Measurements from ENCODE around the gene GLYR1. TPM values are rescaled to one million over a fixed set of nuclear protein-coding genes. Genes with fewer than 3 reads are reported as not detected.

The GLYR1 gene
- total RNA-seq, 4 donors from 2014 or later = 38.8 to 64.7 (median 41.5) TPM

GRCh38 chr16:4830408-4830807 is 16.7 kb downstream of the GLYR1 start:
- TF ChIP-seq CTCF (IDR thresholded peaks at IDR 0.05; ENCODE audit: low read depth) = no peak

GRCh38 chr16:4828567-4829321 is 18.3 kb downstream of the GLYR1 start:
- no peak for TF ChIP-seq CTCF (IDR thresholded peaks at IDR 0.05; ENCODE audit: low read depth)

- no peak for TF ChIP-seq CTCF (IDR thresholded peaks at IDR 0.05; ENCODE audit: low read depth)
Measured at GRCh38 chr16:4826980-4827379, 20.1 kb downstream of the GLYR1 start.

GRCh38 chr16:4826526-4826925 is 20.6 kb downstream of the GLYR1 start:
- no peak for TF ChIP-seq CTCF (IDR thresholded peaks at IDR 0.05; ENCODE audit: low read depth)

- TF ChIP-seq CTCF (IDR thresholded peaks at IDR 0.05; ENCODE audit: low read depth) = no peak
Measured at GRCh38 chr16:4825196-4825595, 21.9 kb downstream of the GLYR1 start.

- TF ChIP-seq CTCF (IDR thresholded peaks at IDR 0.05; ENCODE audit: low read depth) = no peak
Measured at GRCh38 chr16:4820652-4821051, 26.4 kb downstream of the GLYR1 start.

GRCh38 chr16:4814542-4815173 is 32.4 kb downstream of the GLYR1 start:
- no peak for TF ChIP-seq CTCF (IDR thresholded peaks at IDR 0.05; ENCODE audit: low read depth)

All from subcutaneous adipose tissue (tissue), 4 donors.